Endodermal cell (in vitro differentiated cells): Measurements from ENCODE around the gene ALKBH5. TPM values are rescaled to one million over a fixed set of nuclear protein-coding genes. Genes with fewer than 3 reads are reported as not detected.
A peak's percentile ranks its signal among the peaks of the same experiment; 100 is the strongest.

Experiments used
- DNase-seq: peaks from one replicate; pipeline ENCODE4 v3.0.0-alpha.2; 2017
- H3K27ac ChIP-seq: 2 replicates; pipeline ENCODE4 v1.5.1; 2013; ENCODE audit warnings: mild to moderate bottlenecking, low read depth, low read length, moderate library complexity
- H3K27me3 ChIP-seq: 2 replicates; pipeline ENCODE4 v1.6.1; 2013; ENCODE audit warnings: mild to moderate bottlenecking, low read length, moderate library complexity; ENCODE audit not compliant: insufficient read depth, control insufficient read depth, poor library complexity, severe bottlenecking
- H3K36me3 ChIP-seq: 2 replicates; pipeline ENCODE4 v1.7.0; 2013; ENCODE audit warnings: mild to moderate bottlenecking, low read length, moderate library complexity; ENCODE audit not compliant: control insufficient read depth, insufficient read depth
- H3K4me1 ChIP-seq: one replicate; pipeline ENCODE4 v1.7.0; 2013; ENCODE audit warnings: low read length; ENCODE audit not compliant: control insufficient read depth, insufficient read depth
- H3K4me3 ChIP-seq: 2 replicates; pipeline ENCODE4 v1.5.1; 2013; ENCODE audit warnings: mild to moderate bottlenecking, low read length, moderate library complexity
- H3K9ac ChIP-seq: 2 replicates; pipeline ENCODE4 v1.6.1; 2013; ENCODE audit warnings: mild to moderate bottlenecking, low read length, moderate library complexity; ENCODE audit not compliant: poor library complexity, severe bottlenecking; ENCODE audit errors: extremely low read depth
- H3K9me3 ChIP-seq: 2 replicates; pipeline ENCODE4 v1.6.1; 2013; ENCODE audit warnings: mild to moderate bottlenecking, low read length, moderate library complexity; ENCODE audit not compliant: control insufficient read depth
- H3K27ac Mint-ChIP-seq: 2 replicates; pipeline ENCODE4 v1.8.0; 2020; ENCODE audit warnings: mixed read lengths
- H3K27me3 Mint-ChIP-seq: 2 replicates; pipeline ENCODE4 v1.8.0; 2021; ENCODE audit warnings: mild to moderate bottlenecking, mixed read lengths; ENCODE audit not compliant: insufficient read depth
- H3K36me3 Mint-ChIP-seq: 2 replicates; pipeline ENCODE4 v1.8.0; 2020; ENCODE audit warnings: low read depth, mixed read lengths
- H3K4me1 Mint-ChIP-seq: 2 replicates; pipeline ENCODE4 v1.8.0; 2020; ENCODE audit warnings: mixed read lengths
- H3K4me3 Mint-ChIP-seq: 2 replicates; pipeline ENCODE4 v1.8.0; 2020; ENCODE audit warnings: mild to moderate bottlenecking, moderate library complexity, mixed read lengths
- H3K9me3 Mint-ChIP-seq: 2 replicates; pipeline ENCODE4 v1.8.0; 2020; ENCODE audit warnings: mild to moderate bottlenecking, mixed read lengths
- WGBS, 2 experiments: methylation state at CpG; one replicate each; pipeline versions ENCODE4 v1.1.5 to v1.1.7; 2013; ENCODE audit warnings: missing lambda C conversion rate in 2 of 2, mixed read lengths in 1 of 2; ENCODE audit not compliant: insufficient coverage in 1 of 2, insufficient read length in 1 of 2; 5-methylcytosine and 5-hydroxymethylcytosine counted together
- total RNA-seq, 2 donors: library from RNA; stranded (reverse); fragmentation: NEBNext Ultra II Directional in 1 of 2; extraction: Animal tissue kit (Norgen Biotek cat#: 25700) in 1 of 2; gene quantifications; 2 replicates in 1 of 2; 3 replicates in 1 of 2; pipeline ENCODE4 v1.2.1, GENCODE V29; 2021
- TF ChIP-seq, protein P1 (sequence below): fragments of 200-600 bp; sonication (generic); conservative IDR thresholded peaks from 2 replicates; pipeline ENCODE4 v1.5.0; 2021; ENCODE audit warnings: antibody characterized with exemption, mild to moderate bottlenecking

Gene ALKBH5
- total RNA-seq, 2 donors from 2014 or later: 64.1 to 80.9 TPM

DNA sequence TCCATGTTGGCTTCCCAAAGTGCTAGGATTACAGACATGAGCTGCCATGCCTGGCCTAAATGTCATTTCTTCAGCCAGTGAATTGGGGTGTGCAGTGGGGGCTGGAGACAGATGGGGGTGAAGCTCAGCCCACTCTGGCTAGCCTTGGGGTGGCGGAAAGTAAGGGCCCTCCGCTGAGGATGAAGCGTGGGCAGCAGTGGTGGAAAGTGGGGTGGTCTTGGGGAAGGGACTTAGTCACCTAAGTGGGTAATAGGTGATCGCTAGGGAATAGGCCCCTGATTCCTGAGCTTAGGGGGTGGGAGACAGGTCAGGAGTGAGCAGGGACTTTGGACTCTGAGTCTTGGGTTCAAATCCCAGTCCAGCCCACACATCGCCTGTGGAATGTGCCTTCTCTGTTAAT lies 44.0 kb downstream of the ALKBH5 start:
- Histone ChIP-seq H3K4me3 (no peak overlapping the region), H3K36me3 (peaks cover 13% of the 10 kb centered on the region), H3K4me1 (peaks cover 5% of the 10 kb centered on the region), H3K27ac (no peak overlapping the region), H3K27me3 (no peaks in the 10 kb centered on the region), H3K9me3 (no peaks in the 10 kb centered on the region), H3K9ac (no peak overlapping the region)
- DNase-seq: no peak
- H3K4me3 Mint-ChIP-seq: no peak overlapping the region
- no peaks in the 10 kb centered on the region for H3K27me3 Mint-ChIP-seq
- peak overlapping the region; percentile 77 for H3K27ac Mint-ChIP-seq
- 95 to 100% methylated on average over 2 to 5 of the region's 5 CpGs for WGBS, 2 experiments
- no peaks in the 10 kb centered on the region for H3K9me3 Mint-ChIP-seq
- H3K36me3 Mint-ChIP-seq: peaks cover 2% of the 10 kb centered on the region
- TF ChIP-seq, protein P1, sequence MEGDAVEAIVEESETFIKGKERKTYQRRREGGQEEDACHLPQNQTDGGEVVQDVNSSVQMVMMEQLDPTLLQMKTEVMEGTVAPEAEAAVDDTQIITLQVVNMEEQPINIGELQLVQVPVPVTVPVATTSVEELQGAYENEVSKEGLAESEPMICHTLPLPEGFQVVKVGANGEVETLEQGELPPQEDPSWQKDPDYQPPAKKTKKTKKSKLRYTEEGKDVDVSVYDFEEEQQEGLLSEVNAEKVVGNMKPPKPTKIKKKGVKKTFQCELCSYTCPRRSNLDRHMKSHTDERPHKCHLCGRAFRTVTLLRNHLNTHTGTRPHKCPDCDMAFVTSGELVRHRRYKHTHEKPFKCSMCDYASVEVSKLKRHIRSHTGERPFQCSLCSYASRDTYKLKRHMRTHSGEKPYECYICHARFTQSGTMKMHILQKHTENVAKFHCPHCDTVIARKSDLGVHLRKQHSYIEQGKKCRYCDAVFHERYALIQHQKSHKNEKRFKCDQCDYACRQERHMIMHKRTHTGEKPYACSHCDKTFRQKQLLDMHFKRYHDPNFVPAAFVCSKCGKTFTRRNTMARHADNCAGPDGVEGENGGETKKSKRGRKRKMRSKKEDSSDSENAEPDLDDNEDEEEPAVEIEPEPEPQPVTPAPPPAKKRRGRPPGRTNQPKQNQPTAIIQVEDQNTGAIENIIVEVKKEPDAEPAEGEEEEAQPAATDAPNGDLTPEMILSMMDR: no peak
- peaks cover 22% of the 10 kb centered on the region for H3K4me1 Mint-ChIP-seq

DNA sequence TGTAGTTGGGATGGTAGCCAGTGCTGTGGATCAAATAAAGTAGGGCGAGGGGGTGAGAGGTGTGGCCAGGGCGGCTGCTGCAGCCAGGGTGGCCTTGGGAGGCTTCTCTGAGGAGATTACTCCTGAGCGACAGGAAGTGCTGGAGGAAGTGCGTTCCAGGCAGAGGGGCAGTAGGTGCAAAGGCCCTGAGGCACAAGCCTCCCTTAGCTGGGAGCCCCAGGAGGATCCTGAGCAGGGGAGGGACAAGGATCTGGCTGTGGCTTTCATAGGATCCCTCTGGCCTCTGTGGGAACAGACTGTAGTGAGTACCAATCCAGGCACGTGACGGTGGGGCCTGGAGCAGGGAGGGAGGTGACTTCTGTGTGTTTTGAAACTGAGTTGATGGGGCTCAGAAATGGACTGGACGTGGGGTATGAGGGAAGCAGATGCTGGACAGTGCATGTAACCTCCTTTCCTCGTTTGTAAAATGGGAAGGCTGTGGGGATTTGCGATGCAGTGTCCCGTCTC lies 44.6 kb downstream of the ALKBH5 start:
- peaks cover 5% of the 10 kb centered on the region for H3K4me1 ChIP-seq
- H3K9me3 ChIP-seq: no peaks in the 10 kb centered on the region
- Mint-ChIP-seq H3K36me3 (peaks cover 2% of the 10 kb centered on the region), H3K4me1 (peaks cover 22% of the 10 kb centered on the region), H3K4me3 (no peak overlapping the region), H3K27me3 (no peaks in the 10 kb centered on the region), H3K27ac (peak overlapping the region; percentile 77), H3K9me3 (no peaks in the 10 kb centered on the region)
- no peak overlapping the region for H3K4me3 ChIP-seq
- DNase-seq: no peak
- H3K36me3 ChIP-seq: peaks cover 19% of the 10 kb centered on the region
- TF ChIP-seq, protein P1: no peak
- no peak overlapping the region for H3K9ac ChIP-seq
- H3K27me3 ChIP-seq: no peaks in the 10 kb centered on the region
- H3K27ac ChIP-seq: no peak overlapping the region
- WGBS, 2 experiments: 93 to 95% methylated on average over 10 of the region's 10 CpGs

DNA sequence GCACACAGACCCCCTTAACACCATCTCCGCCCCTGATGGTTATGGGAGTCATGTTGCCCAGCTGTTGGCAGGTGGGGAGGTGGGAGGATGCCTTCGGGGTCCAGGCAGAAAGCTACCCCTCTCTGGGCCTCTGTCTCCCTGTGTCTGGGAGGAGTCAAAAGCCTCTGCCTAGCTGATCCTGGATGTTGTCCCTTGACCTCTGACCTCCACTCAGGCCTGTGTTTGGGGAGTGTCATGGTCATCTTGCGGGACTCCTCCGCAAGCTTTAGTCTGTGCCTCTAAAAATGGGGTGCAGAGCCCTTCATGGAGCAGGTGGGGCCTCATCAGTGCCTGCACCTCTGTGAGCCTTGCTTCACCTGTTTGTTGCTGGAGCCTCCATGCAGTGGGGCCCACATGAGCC lies 45.6 kb downstream of the ALKBH5 start:
- no peaks in the 10 kb centered on the region for H3K27me3 ChIP-seq
- no peak overlapping the region for H3K9ac ChIP-seq
- H3K4me3 ChIP-seq: no peak overlapping the region
- Mint-ChIP-seq H3K4me1 (peaks cover 18% of the 10 kb centered on the region), H3K27ac (no peak overlapping the region), H3K36me3 (peaks cover 4% of the 10 kb centered on the region), H3K27me3 (no peaks in the 10 kb centered on the region), H3K4me3 (no peak overlapping the region), H3K9me3 (no peaks in the 10 kb centered on the region)
- H3K4me1 ChIP-seq: peaks cover 5% of the 10 kb centered on the region
- H3K36me3 ChIP-seq: peaks cover 20% of the 10 kb centered on the region
- H3K9me3 ChIP-seq: no peaks in the 10 kb centered on the region
- WGBS, 2 experiments: 99 to 100% methylated on average over 1 to 3 of the region's 4 CpGs
- DNase-seq: no peak
- H3K27ac ChIP-seq: peak overlapping the region; percentile 29
- TF ChIP-seq, protein P1: no peak
